Stimulated activated CD8-positive, alpha-beta memory T cell treated with anti-CD3 and anti-CD28 coated beads, Interleukin-4, amount 100 ng/mL, for 48 hours (primary cell): Measurements from ENCODE around the gene C2orf76.
A peak's percentile ranks its signal among the peaks of the same experiment; 100 is the strongest.
"Not testable (repeated sequence)": the region's sequence is repeated elsewhere in the genome, so short reads cannot be mapped to it uniquely, and the experiment has no call there.

Experiments
- DNase-seq: peaks from one replicate; pipeline ENCODE4 v3.0.0-alpha.2; 2020

Gene C2orf76

DNA sequence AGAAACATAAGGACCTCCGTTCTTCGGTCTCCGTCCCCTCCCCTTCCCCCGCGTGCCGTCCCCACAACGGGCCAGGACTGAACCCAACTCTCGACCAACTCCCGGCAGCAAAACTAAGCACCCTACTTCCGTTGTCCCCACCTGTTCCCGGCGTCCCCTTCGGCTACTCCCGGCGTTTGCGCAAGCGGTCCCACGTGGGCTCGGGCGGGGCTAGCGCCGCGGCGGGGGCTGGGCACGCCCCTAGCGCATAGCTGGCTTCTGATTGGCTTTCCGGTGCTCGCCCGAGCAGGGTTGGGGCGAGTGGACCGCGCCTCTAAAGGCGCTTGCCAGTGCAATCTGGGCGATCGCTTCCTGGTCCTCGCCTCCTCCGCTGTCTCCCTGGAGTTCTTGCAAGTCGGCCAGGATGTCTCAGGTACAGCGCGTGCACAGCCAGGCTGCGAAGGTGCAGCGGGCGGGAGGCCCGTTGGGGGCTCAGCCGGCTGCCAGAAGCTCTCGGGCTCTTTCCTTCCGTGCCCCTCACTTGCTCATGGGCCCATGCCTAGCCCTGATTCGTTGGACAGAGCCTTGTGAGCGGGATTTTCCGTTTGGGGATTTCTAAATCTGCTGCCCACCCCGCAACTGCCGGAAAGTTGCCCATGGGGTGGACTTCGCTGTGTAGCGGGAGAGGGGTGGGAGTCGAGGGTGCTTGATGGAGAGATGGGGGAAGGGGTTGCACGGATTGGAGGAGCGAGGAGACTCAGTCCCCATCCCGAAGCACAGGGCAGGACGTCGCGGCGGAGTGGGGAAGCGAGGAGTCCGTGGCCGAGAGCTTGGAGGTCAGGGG, at the start of gene C2orf76, which contains the start of gene DBI:
C2orf76 (minus strand) TSS at position 186 of the 823 bp plus-strand sequence. CDS start 26,875 bp downstream, outside the sequence.
DBI (plus strand) TSS at position 329 of the 823 bp plus-strand sequence; CDS start at position 404, 75 bp downstream.
- DNase-seq, result peak; percentile 93

DNA sequence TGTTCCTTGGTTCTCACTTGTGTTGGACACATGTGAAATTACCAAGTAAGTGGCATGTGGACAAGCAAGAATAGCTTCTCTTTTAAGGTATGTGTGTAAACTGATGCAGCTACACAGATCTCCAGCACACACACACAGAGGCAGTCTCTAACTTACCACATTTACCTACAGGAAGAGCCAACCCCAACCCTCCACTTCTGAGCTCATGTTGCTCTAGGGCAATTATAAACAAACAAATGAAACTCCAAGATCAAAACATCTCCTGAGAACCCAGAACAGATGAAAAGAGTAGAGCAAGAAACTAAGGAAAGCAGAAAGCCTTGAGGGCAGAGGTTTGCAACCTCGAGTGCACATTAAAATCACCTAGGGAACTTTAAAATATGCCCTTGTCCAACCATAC, 49.0 kb upstream of the C2orf76 start:
- DNase-seq, result no peak

DNA sequence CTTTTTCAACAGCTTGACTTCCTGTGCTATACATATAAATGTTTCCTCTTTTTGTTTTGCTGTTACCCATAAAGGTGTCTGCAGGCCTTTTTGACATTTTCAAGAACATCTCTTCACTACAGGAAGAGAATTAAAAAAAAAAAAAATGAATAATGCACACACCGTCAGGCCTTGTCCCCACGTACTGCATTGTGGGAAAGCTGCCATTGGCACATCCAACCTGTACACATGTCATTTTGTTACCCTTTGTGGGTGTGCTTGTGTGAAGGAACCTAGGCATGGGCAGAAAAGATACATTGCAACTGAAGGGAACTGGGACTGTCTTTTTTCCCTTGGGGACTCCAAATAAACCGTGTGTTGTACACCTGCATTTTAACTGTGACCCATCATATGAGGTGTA, 48.3 kb upstream of the C2orf76 start:
- no peak for DNase-seq

DNA sequence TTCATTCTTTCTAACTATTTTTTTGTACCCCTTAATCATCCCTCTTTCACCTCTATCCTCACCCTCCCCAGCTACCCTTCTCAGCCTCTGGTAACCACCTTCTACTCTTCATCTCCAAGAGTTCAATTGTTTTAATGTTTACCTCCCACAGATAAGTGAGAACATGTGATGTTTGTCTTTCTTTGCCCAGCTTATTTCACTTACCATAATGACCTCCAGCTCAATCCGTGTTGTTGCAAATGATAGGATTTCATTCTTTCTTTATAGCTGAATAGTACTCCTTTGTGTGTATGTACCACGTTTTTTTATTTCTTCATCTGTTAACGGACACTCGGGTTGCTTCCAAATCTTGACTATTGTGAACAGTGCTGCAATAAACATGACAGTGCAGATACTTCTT, 42.9 kb upstream of the C2orf76 start:
- DNase-seq, result no peak

DNA sequence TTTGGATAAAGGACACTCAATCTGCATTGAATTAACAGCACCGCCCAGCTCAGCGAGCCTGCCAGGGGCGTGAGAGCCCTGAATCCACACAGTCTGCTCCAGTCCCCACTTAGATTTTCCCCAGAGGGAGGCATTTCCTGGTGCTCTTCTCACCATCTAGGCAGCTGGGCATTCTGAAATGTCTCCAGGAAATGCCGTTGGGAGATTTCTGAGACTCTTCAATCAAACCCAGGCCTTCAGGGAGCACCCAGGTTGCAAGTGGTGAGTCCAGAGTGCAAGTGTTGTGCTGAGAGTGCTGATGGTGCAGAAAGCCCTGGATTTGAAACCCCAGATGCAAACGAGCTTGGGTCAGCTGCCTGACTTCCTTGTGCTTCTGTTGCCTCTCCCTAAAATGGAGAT, 41.6 kb upstream of the C2orf76 start:
- DNase-seq, result no peak

DNA sequence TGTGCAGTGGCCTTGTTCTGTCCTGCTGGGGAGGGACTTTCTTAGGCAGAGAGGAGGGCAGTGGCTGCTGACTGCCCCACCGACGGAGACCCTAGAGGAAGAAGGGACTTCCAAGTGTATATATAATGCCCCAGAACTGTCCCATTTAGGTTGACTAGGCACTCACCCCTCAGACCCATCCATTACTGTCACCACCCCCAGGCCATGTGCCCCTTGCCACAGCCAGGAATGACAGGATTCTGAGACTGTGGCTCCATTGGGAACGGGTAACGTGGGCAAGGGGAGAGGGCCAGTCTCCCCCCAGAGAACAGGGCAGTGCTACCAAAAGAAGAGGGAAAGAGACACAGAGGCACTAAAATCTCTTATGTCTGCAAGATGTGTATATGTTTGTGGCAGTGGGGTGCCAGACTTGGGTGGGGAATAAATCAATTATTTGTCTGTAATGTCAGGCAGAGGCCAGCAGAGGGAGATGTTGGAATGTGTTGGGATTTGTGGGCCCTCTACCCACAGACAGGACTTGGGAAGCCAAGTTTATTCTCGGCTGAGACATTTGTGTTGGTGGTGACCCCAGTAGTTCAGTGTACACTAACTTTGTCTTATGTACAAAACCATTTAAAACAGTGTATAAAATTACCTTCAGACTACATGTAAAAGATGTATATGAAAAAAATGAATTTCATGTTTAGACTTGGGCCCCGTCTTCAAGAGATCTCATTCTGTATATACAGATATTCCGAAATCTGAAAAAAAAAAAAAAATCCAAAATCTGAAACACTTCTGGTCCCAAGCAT, 41.0 kb upstream of the C2orf76 start:
- peak; percentile 40 for DNase-seq

DNA sequence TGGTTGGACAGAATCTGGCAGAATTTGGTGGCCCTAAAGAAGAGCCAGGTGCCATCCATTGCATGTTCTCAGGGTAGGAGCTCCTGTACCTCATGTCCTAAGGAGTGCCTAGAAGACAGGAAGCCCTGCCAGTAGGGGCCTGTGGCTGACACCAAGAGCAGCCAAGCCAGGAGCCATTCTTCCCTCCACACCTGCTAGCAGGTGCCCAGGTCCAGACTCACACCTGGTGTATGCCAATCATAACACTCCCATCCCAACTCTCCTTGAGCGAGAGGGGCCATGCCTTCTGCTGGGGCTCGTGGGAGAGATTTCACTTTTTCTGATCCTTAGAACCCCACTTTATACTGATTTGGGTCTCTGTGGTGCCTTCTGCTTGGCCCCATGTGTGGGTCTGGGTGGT, 38.5 kb upstream of the C2orf76 start:
- no peak for DNase-seq

DNA sequence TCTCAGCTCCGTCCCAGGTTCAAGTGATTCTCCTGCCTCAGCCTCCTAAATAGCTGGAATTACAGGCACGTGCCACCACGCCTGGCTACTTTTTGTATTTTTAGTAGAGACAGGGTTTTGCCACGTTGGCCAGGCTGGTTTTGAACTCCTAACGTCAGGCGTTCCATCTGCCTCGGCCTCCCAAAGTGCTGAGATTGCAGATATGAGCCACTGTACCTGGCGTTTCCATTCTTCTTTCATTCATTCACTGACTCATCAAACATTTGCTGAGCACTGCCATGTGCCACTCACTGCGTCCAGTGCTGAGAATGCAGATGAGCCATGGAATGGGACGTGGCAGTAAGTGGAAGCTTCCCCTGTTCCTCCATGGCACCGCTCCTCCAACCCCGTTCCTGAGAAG, 37.0 kb upstream of the C2orf76 start:
- DNase-seq, result not testable (repeated sequence)

DNA sequence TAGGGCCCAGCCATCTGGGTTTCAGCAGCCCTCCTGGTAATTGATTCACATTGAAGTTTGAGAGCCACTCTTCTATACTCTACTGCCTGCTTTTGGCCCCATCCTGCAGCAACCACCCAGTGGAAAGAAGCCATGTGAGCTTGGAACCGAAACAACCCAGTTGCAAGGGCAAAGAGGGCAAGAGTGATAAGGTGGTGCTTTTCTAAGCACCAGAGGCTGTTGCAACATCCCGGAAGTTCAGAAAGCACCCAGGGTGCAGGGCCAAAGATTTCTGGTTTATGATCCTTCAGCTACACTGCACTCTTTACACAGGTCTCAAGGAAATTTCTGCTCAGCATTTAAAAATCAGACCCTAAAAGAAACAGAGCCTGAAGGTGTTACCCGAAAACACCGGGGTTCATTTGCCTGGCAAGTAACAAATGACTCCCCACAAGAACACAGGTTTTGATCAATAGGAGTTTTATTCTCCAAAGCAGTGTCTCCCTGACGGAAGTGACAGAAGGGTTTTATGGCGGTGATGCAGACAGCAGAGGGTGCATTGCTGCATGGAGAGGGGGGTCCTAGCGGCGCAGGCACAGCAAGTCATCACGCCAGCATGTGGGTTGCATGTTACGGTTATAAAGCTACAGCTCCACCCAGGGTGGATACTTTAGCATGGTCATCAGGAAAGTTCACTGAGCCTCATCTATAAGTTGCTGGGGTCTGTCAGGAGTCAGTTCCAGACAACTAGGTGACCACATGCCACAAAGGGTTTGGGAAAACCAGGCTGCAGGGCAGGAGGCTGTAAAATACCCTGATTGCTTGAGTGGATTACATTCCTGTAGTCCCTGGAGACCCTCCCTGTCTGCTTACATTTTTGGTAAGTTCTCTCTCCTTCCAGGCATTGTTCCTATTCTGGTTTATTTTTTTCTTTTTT, 36.3 kb upstream of the C2orf76 start:
- no peak for DNase-seq

DNA sequence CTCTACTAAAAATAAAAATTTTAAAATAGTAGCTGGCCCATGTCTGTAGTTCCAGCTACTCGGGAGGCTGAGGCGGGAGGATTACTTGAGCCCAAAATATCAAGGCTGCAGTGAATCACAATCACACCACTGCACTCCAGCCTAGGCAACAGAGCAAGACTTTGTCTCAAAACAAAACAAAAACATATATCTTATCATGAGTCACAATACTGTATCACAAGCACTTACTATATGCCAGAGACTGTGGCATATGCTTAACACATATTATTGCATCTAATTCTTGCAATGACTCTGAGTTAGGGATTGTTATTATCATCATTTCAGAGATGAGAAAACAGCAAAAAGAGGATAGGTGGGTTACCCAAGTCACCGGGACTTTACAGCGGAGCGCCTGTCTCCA, 35.5 kb upstream of the C2orf76 start:
- DNase-seq, result no peak

DNA sequence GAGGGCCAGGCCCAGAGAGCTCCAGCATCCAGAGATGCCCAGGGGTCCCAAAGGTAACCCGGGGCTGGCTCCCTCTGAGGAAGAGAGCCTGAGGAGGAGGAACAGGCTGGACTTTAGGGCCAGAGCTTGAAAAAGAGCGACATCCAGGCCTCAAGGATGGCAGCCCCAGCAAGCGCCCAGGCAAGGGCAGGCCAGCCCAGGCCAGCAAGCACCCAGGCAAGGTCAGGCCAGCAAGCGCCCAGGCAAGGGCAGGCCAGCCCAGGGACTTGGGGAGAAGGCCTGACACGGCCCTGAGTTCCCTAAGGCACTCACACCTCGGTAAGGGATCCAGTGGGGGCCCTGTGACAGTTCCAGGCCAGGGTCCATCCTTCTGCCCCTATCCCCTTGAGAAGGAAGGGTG, 30.6 kb upstream of the C2orf76 start:
- no peak for DNase-seq

DNA sequence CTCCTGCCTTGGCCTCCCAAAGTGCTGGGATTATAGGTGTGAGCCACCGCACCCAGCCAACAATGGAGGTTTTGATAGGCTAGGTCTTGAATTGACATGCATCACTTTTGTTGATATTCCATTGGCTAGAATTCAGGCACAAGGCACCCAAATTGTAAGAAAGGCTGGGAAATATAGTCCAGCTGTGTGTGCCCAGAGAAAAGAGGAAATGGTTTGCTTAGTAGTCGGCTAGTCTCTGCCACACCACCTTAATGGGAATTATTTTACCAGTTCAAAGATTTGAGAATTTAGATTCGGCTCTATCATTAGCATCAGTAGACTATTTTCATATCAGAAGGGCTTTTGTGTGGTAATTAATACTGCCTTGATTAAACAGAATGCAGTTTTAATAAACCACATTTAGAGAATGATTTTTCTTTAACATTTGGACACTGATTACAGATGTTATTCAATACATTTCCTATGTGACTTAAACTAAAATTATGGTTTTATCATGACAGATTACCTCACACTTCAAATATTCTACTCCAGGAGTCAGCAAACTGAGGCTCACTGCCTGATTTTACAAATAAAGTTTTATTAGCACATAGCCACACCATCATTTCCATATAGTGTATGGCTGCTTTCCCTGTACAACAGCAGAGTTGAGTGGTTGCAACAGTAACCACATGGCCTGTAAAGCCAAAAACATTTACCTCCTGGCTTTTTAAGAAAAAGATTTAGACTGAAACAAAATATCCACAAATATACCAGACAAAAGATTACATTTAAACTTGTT, 27.5 kb upstream of the C2orf76 start:
- DNase-seq, result no peak

DNA sequence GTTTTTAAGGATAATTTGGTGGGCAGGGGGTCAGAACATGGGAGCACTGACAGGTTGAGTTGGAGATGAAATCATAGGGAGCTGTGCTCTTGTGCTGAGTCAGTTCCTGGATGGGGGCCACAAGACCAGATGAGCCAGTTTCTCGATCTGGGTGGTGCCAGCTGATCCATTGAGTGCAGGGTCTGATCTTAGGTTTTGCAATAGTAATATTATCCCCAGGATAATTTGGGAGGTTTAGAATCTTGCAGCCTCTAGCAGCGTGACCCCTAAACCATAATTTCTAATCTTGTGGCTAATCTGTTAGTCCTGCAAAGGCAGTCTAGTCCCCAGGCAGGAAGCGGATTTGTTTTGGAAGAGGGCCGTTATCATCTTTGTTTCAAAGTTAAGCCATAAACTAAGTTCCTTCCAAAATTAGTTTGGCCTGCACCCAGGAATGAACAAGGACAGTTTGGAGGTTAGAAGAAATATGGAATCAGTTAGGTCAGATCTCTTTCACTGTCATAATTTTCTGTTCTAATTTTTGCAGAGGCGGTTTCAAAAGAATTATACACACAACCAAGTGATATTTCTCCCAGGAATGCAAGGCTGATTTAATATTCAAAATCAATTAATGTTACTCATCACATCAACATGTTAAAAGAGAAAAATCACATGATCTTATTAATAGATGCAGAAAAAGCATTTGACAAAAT, 23.1 kb upstream of the C2orf76 start:
- no peak for DNase-seq

DNA sequence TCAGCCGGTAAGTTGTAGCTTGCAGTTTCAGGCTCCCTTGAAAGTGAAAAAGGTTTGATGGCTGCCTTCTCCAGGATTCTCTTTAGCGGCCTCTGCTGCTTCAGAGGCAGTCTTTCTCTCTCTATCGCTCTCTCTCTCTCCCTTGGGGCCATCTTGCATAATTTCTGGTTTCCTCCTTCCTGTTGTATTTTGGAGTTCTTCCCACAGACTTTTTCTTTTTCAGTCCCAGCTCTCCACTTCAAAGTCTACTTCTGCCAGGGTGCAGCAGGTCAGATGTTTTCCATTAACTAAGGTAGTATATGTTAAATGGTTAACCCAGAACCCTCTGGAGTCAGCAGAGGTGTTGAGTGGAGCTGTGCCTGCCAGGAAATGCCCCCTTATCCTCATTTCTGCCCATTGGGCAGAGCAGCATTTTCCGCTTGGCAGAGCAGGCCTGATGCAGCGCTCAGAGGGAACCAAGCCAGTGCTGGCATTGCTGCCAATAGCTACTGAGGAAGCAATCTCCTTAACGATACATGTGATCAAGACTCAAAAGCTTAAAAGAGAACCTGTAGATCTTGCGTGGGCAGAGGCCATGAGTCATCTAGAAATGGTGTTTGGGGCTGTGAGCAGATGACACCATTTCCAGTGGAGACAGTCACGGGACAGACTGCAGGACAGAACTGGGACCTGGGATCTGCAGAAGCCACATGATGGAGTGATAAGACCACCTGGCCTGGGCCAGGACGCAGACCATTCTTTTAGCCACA, 20.9 kb upstream of the C2orf76 start:
- peak; percentile 41 for DNase-seq

DNA sequence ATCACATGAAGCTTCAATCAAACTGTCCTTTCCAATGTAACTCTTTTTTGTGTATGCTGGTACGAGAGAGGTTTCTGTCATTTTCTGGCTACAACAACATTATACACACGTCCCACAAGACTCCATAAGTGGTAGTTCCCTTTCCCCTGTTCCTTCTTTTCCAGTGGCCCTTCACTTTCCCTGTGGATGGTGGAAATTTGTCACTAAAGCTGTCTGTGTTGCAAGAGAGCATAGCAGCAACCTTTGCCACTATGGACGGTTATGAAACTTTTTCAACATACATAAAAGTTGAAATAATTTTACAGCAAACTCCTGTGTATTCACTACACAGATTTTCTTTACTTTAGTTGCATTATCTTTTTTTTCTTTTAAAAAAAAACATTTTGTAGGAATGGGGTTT, 18.8 kb upstream of the C2orf76 start:
- DNase-seq, result no peak

DNA sequence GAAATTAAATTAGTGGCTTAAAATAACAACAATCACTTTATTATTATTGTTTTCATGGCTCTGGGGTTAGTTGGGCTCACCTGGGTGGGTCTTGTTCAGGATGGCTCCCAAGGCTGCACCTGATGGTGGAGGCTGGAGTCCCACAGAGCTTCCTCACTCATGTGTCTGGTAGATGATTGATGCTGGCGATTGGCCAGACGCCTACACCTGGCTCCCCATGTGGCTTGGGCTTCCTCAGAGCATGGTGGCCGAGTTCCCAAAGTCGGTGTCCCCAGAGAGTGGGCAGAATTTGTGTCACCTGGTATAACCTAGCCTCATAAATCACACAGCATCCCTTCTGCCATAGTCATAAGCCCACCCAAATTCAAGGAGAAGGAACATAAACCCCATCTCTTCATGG, 18.3 kb upstream of the C2orf76 start:
- DNase-seq, result no peak

DNA sequence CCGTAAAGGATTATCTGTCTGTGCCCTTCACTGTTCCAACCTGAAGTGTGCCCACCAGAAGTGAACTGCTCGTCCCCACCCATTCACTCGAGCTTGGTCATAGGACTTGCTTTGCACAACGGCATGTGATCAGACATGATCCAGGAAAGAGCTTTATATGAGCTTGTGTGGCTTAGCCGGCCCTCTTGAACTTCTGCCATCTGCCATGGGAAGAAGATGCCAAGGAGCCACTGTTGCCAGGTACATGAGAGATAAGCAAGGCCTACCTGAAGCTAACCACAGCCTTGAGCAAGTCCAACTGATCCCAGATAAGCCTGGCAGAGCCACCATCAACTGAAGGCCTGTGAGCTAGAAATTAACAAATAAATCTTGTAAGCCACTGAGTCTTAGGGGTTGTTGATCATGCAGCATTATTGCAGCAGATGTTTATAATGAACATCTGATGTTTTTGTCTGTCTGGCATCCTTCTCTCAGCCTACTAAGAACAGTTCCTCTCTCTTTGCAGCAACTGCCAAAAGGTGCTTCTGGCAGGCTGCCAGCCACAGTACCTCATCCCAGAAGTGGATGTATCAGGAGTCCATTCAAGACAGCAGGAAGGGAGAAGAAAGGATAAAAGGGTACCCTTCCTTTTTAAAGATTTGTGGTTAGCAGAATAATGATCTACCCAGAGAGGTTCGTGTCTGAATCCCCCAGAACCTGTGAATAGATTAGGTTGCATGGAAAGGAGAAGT, 16.9 kb upstream of the C2orf76 start:
- DNase-seq, result no peak

DNA sequence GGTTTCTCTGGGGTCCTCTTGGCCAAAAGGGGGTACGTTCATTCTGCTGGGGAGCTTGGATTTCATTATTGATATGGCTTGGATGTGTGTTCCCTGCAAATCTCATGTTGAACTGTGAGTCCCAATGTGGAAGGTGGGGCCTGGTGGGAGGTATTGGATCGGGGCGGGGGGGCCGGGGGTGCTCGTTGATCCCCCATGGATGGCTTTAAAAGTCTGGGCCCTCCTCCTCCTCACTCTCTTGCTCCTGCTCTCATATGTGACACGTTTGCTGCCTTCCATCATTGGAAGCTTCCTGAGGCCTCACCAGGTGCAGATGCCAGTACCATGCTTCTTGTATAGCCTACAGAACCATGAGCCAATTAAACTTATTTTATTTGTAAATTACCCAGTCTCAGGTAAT, 11.9 kb upstream of the C2orf76 start:
- DNase-seq, result no peak

DNA sequence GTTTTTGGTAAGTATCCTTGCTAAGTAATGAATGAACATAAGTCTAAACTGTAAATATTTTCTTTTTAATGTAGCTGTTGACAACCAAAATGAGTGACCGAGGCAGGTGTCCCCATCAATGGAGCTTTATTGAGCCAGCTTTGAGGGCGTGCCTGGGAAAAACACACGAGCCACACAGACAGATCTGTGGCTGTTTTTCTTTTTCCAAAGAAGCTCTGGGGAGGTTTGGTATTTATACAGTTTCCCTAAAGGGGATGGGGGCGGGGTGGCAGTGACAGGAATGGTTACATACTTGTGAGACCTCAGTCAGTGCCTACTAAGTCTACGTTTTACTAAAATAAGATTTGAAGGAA, 11.3 kb upstream of the C2orf76 start:
- no peak for DNase-seq
